HG02571 (cell line): Measurements from ENCODE around the gene HAPSTR1.
"Not testable (repeated sequence)": the region's sequence is repeated elsewhere in the genome, so short reads cannot be mapped to it uniquely, and the experiment has no call there.

Source experiments
- ATAC-seq: cut with Tn5 transposase; IDR thresholded peaks from one replicate; pipeline ENCODE4 v1.9.1; 2021; ENCODE audit warnings: mild to moderate bottlenecking, moderate library complexity; ENCODE audit not compliant: unreplicated experiment

The HAPSTR1 gene, protein sequence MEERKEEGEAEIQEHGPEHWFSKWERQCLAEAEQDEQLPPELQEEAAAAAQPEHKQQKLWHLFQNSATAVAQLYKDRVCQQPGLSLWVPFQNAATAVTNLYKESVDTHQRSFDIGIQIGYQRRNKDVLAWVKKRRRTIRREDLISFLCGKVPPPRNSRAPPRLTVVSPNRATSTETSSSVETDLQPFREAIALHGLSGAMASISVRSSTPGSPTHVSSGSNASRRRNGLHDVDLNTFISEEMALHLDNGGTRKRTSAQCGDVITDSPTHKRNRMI

DNA sequence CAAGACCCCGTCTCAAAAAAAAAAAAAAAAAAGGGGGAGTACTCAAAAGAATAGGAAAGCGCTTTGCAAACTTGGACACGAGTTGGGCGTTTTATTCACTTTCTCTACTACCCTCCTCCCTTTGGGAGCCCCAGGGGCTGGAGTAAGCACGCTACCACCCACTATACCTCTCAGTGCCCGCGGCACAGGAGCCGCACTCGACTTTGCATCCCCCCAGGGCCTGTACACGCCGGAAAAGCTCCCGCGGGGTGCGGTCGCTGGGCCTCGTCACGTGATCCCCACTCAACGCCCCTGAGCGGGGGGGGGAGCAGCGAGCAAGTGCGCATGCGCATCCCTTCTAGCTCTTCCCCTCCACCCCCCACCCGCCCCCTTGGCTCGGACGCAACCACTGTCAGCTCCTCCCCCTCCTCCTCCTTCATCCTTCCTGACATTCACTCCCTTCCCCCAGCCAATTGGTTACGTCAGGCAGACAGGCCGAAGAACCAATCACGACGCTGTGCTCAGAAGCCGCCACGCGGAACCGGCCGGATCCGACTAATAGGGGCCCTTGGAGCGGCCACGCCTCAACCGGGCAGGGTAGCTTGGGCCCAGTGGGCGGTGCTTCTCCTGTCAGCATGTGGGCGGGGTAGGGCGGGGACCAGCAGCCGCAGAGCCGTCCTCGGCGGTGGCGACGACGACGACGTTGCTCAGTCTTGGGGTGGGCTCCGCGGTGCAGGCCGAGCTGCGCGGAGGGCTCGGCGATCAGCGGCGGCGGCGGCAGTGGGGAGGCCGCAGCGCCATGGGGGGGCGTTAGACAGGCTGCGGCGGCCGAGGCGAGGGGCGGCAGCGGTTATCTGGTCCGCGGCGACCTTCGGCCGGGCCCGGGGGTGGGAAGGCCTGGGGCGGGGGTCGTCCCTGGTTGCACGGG, at the start of gene HAPSTR1:
TSS of gene HAPSTR1 (plus strand) at position 685 of the 907 bp plus-strand sequence. CDS start 401 bp downstream, outside the sequence.
- ATAC-seq, result peak; percentile 90

DNA sequence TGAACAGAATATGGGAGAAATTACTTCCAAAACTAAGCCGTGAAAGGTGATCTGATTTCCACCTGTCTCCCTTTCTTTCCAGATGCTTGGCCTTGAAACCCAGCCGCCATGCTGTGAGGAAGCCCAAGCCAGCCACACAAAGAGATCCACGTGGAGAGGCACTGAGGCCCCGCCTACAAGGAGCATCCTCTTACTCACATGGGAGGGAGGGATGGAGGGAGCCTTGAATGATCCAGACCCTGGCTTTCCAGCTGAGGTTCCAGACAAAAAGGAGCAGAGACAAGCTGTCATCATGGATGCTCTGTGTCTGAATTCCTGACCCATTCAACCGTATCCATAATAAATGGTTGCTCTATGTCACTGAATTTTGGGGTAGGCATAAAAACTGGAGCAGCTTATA, 48.9 kb upstream of the HAPSTR1 start:
- no peak for ATAC-seq

DNA sequence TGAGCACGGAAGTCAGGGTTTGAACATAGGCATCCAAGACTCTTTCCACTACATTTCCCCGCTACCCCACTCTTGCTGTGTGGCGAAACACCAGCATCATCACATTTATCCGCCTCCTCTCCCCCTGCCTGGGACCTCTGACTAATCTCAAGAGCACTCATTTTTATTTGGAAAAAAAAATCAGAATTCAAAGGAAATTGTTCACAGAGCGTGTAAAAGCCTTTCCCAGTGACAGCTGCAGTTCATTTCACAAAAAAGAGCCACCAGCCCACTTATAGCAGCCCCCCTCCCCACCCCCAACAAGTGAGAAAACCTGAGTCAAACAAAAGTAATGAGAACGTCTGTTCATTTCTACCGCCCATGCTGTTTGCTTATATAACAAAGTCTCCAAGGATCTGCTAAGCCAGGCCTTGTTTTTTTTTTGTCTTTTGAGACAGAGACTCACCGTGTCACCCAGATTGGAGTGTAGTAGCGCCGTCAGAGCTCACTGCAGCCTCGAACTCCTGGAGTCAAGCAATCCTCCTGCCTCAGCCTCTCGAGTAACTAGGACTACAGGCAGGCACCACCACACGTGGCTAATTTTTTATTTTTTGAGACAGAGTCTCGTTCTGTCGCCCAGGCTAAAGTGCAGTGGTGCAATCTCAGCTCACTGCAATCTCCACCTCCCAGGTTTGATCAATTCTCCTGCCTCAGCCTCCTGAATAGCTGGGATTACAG, 48.3 kb upstream of the HAPSTR1 start:
- no peak for ATAC-seq

DNA sequence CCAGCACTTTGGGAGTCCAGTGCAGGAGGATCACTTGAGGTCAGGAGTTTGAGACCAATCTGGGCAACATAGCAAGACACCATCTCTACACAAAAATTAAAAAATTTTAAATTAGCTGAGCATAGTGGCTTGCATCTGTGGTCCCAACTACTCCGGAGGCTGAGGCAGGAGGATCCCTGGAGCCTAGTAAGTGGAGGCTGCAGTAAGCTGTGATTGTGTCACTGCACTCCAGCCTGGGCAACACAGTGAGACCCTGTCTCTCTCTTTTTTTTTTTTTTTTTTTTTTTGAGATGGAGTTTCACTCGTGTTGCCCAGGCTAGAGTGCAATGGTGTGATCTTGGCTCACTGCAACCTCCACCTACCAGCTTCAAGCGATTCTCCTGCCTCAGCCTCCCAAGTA, 45.9 kb upstream of the HAPSTR1 start:
- ATAC-seq, result not testable (repeated sequence)

DNA sequence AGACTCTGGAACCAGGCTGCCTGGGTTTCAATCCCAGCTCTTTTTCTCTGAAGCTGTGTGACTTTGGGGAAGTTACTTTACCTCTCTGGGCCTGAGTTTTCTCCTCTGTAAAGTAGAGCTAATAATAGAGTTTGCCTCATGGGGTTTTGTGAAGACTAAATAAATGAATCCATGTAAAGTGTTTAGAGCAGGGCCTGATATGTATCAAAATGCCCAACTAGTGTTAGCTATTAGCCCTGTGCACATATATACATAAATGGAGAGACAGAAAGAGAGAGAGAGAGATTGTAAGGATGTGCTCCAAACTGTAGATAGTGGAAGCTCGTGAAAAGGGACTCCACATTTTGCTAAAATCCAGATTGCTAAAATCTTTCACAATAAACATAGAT, 44.8 kb upstream of the HAPSTR1 start:
- ATAC-seq, result no peak

DNA sequence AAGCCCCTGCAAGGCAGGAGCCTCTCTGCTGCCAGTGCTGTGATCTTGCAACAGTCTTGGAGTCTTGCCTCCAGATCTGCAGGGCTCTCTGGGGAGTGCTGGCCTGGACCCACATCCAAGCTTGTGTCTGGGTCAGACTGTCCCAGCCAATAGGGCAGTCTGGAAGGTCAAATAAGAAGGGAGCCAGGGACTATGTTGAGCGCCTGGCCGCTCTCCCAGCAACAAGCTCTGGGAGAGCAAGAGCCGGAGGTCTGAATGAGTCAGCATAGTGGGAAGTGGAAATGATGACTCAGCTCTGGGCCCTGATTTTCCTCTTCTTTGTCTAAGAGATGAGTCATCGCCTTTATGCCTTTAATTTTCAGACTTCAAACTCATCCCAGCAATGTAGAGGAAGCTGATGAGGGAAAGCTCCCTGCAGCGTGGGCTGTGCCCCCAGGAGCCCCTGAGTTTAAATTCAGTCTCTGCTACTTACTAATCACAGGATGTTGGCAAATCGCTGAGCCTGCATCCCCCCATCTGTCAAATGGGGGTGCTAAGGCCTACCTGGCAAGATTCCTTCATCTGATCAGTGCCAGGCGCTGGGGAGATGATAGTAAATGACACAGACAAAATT, 43.6 kb upstream of the HAPSTR1 start:
- peak; percentile 64 for ATAC-seq

DNA sequence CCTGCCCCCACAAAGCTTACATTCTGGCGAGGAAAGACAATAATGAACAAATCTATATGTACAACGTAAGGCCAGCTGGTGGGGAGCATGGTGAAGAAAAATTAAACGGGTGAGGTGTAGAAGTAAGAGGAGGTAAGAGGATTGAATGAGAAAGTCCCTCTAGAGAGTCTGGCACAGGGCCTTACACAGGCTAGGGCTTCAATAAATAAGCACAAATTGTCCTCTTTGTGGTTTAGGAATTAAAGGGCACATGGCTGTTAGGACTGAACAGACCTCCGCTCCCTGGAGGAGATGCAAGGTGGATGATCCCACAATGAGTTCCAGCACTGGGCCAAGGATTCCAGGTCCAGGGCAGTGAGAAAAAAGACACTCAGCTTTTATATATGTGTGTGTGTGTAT, 43.1 kb upstream of the HAPSTR1 start:
- no peak for ATAC-seq

DNA sequence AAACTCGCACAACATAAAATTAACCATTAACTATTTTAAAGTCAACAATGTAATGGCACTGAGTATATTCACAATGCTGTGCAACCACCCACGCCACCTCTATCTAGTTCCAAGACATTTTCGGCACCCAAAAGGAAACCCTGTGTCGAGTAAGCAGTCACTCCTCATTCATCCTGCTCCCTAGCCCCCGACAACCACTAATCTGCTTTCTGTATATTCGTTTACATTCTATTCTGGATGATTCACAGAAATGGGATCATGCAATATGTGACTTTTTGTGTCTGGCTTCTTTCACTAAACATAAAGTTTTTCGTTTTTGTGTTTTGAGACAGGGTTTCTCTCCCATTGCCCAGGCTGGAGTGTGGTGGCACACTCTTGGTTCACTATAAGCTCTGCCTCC, 42.2 kb upstream of the HAPSTR1 start:
- no peak for ATAC-seq

DNA sequence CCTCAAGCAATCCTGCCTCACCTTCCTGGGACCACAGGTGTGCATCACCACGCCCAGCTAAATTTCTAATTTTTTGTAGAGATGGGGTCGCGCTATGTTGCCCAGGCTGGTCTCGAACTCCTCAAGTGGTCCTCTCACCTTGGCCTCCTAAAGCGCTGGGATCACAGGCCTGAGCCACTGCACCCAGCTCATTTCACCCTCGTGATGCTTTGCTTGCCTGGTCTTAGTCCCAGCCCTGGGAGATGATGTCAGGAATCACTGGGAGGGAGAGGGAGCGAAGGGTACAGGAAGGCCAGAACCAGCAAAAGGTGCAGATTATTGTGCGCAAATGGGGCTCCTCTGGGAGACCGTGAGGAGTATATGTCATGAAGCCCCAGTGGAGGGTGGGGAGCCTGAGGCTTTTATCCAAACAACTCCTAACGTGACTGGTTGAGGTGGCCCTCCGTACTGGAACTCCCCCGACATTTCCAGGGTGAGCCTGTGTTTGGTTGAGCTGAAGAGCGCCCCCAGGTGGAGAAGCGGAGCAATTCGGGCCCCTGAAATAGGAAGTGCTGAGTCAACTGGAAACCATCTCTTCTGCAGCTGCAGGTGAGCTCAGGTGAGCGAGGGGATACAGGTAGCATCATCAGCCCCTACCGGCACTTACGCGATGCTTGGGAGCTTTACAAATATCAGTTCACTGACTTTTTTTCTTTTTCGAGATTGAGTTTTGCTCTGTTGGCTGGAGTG, 41.2 kb upstream of the HAPSTR1 start:
- ATAC-seq, result no peak

DNA sequence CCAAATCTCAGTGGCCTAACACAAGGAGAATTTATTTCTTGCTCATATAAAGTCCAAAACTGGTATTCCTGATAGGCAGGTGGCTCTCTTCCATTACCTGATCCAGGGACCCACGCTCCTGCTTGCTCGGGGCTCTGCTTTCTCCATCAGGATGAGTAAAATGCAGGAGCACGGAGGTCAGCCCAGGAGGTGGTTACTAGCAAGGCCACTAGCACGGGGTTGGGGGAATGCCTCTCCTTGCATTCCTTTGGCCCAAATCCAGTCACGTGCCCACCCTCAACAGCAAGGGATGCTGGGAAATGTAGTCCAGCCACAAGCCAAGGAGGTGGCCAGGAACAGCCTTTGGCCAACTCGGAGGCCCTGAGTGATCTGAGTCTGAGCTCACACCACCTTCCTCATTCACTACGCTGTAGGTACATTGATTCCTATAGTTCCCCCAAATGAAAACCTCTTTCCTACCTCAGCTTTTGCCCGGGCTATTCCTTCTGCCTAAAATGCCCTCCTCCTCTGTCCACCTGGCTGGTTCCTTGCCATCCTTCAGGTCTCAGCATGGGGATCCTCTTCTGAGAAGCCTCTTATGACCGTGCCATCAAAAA, 38.3 kb upstream of the HAPSTR1 start:
- ATAC-seq, result no peak

DNA sequence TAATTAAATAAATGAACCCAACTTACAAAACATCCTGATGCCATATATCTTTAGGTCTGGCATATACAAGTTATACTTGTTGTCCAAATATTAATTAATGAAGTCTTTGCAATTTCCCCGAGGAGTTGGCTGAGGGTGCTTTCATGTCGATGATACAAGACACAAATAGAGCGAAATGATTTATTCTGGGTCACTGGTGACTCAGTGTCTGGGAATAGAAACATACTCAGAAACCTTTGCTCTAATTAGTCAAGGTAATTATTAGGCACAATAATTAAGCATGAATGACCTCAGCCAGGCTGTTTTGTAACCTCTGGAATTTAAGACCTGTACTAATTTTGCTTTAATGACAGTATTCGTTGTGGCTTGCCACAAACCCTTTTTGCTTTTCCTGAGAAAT, 37.0 kb upstream of the HAPSTR1 start:
- no peak for ATAC-seq

DNA sequence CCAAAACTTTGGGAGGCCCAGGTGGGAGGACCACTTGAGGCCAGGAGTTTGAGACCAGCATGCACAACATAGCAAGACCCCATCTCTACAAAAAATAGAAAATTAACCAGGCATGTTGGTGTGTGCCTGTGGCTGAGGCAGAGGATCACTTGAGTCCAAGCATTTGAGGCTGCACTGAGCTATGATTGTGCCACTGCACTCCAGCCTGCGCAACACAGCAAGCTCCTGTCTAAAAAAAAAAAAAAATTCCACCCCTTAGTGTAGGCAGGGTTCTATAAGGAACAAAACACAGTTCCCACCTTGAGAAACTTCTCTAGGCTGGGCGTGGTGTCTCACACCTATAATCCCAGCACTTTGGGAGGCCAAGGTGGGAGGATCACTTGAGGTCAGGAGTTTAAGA, 36.3 kb upstream of the HAPSTR1 start:
- ATAC-seq, result no peak

DNA sequence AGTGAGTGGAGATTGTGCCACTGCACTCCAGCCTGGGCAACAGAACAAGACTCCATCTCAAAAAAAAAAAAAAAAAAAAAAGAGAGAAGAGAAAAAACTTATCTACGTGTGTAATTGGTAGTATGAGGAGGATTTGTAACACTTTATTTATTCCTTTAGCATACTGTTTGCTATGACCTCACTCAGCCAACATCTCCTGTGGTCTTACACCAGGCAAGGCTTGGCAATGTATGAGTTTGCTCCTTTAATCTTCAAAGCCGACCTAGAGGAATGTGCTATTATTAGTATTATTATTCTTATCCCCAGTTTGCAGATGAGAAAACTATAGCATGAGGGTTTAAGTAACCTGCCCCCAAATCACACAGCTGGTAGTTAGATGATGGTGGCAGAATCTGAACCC, 35.8 kb upstream of the HAPSTR1 start:
- no peak for ATAC-seq

DNA sequence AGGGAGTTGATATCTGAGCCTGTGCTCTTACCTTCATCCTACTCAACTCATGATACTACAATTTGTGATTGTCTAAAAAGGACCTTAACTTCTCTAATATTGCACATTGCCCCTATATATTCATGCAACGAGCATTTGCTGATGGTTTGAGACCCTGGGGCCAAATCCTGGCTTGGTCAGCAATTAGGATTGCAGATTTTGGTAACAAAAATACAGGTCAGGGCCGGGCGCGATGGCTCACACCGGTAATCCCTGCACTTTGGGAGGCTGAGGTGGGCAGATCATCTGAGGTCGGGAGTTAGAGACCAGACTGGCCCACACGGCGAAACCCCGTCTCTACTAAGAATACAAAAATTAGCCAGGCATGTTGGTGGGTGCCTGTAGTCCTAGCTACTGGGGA, 35.4 kb upstream of the HAPSTR1 start:
- no peak for ATAC-seq

DNA sequence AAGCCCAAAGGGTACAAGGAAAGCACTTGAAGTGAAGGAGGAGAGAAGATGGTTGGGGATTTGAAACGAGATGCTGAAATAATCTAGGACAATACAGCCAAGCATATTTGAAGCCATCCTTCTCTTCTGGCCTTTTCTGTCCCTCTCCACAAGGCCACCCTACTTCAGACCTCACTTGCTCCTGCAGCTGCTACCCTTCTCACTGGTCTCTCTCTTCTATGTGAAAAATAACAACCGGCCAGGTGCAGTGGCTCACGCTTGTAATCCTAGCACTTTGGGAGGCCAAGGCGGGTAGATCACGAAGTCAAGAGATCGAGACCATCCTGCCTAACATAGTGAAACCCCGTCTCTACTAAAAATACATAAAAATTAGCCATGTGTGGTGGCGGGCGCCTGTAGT, 33.2 kb upstream of the HAPSTR1 start:
- ATAC-seq, result no peak

DNA sequence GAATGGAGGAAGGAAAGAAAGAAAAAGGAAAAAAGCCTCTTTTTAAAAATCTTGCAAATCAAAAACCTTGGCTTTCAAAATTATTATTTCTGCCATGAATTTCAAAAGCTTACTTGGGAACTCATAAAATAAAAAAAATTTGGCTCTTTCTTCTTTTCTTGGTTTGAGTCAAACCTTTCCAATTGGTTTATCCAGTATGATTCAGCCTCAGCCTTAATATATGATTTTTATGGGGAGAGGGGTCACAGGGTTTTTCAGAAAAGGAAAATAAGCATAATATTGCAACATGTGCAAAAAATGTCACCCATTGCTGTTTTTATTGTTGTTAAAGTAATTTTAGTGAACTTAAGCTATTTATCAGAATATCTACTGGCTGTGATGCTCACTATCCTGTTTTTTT, 31.2 kb upstream of the HAPSTR1 start:
- no peak for ATAC-seq

DNA sequence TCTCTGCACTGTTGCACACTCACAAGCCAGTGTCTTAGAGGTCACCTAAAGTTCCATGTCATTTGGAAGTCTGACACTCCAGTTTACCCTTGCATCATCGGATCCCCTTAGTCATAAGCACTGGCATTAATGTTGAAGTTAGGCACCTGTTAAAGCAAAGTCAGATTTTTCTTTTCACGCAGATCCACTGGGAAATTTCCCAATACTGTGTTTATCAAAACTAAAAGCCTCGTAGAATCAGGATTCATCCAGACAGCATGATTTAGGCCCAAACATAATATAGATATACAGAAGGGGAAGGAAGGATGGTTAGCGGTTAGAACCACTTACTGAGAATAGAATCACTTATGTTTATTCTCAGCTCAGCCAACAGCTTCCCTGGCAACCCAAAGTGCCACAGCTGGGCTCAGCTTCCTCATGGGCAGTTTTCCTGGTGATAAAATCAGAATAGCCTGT, 30.1 kb upstream of the HAPSTR1 start:
- no peak for ATAC-seq

DNA sequence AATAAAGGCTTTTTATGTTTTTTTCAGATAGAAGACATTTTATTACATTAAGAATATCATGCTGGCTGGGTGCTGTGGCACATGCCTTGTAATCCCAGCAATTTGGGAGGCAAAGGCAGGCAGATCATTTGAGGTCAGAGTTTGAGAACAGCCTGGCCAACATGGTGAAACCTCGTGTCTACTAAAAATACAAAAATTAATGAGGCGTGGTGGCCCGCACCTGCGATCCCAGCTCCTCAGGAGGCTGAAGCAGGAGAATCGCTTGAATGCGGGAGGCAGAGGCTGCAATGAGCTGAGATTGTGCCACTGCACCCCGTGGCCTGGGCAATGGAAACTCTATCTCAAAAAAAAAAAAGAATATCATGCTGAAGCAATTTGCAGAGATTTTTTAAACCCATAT, 29.1 kb upstream of the HAPSTR1 start:
- no peak for ATAC-seq

DNA sequence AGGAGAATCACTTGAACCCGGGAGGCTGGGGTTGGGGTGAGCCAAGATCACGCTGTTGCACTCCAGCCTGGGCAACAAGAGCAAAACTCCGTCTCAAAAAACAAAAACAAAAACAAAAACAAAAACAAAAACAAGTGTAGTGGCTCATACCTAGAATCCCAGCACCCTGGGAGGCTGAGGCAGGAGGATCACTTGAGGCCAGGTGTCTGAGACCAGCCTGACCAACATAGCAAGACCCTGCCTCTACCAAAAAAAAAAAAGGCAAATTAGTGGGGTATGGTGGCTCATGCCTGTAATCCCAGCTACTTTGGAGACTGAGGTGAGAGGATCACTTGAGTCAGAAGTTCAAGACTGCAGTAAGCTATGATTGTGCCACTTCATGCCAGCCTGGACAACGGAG, 26.4 kb upstream of the HAPSTR1 start:
- ATAC-seq, result no peak

DNA sequence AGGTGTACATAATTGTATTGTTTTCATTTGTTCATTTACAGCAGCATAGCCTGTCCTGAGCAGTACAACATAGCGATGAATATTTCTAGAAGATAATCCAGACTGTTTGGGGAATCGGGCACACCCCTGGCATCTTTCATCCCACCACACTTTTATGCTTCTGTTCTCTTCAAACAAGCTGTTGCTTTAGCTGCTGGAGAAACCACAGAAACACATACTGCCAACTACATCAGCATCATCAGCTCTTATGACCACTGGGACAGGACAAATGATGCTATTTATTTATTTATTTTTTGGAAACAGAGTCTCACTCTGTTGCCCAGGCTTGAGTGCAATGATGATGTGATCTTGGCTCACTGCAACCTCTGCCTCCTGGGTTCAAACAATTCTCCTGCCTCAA, 22.6 kb upstream of the HAPSTR1 start:
- ATAC-seq, result no peak
